ENCODE measurements around the gene CCDC3. TPM values are rescaled to one million over a fixed set of nuclear protein-coding genes. Genes with fewer than 3 reads are reported as not detected.

Gene CCDC3
- total RNA-seq, 1 experiment from 2014 or later: 106 TPM

GRCh38 chr10:12980713-12981306 is 20.7 kb downstream of the CCDC3 start:
- no peak overlapping the region for H3K27ac ChIP-seq

GRCh38 chr10:12980102-12980661 is 21.3 kb downstream of the CCDC3 start:
- Histone ChIP-seq H3K27me3 (no peaks in the 10 kb centered on the region), H3K27ac (no peak overlapping the region), H3K9me3 (replicated peaks) (no peaks in the 10 kb centered on the region), H3K4me1 (peaks cover 15% of the 10 kb centered on the region), H3K36me3 (peaks cover 7% of the 10 kb centered on the region; the same call in 1 of the 2 replicates), H3K4me3 (no peak overlapping the region)
- peak in 1 of 2 experiments; percentile 42 for DNase-seq

More at GRCh38 chr10:12980713-12981306, 20.7 kb downstream of the CCDC3 start:
- Histone ChIP-seq H3K9me3 (replicated peaks) (no peaks in the 10 kb centered on the region), H3K4me1 (peaks cover 15% of the 10 kb centered on the region), H3K36me3 (peaks cover 9% of the 10 kb centered on the region; the same call in 1 of the 2 replicates), H3K4me3 (no peak overlapping the region), H3K27me3 (no peaks in the 10 kb centered on the region)
- DNase-seq: peak in 1 of 2 experiments; percentile 28

GRCh38 chr10:12978891-12979290 is 22.6 kb downstream of the CCDC3 start:
- H3K36me3 ChIP-seq: peaks cover 2% of the 10 kb centered on the region; the same call in 1 of the 2 replicates
- no peaks in the 10 kb centered on the region for H3K27me3 ChIP-seq
- H3K4me3 ChIP-seq: no peak overlapping the region
- no peaks in the 10 kb centered on the region for H3K9me3 ChIP-seq (replicated peaks)
- DNase-seq: no peak
- no peak overlapping the region for H3K27ac ChIP-seq
- peaks cover 15% of the 10 kb centered on the region for H3K4me1 ChIP-seq

GRCh38 chr10:12975906-12976305 is 25.6 kb downstream of the CCDC3 start:
- Histone ChIP-seq H3K4me1 (peaks cover 16% of the 10 kb centered on the region), H3K36me3 (peaks cover 3% of the 10 kb centered on the region; the same call in 1 of the 2 replicates), H3K9me3 (replicated peaks) (no peaks in the 10 kb centered on the region), H3K27me3 (no peaks in the 10 kb centered on the region), H3K4me3 (no peak overlapping the region), H3K27ac (no peak overlapping the region)
- DNase-seq: no peak

GRCh38 chr10:12975266-12975665 is 26.2 kb downstream of the CCDC3 start:
- Histone ChIP-seq H3K4me1 (peaks cover 16% of the 10 kb centered on the region; the same call in 1 of the 2 replicates), H3K36me3 (peaks cover 2% of the 10 kb centered on the region; the same call in 1 of the 2 replicates), H3K9me3 (replicated peaks) (no peaks in the 10 kb centered on the region), H3K27me3 (no peaks in the 10 kb centered on the region), H3K4me3 (no peak overlapping the region), H3K27ac (no peak overlapping the region)
- no peak for DNase-seq

GRCh38 chr10:12974491-12975199 is 26.9 kb downstream of the CCDC3 start:
- Histone ChIP-seq H3K27ac (no peak overlapping the region), H3K9me3 (replicated peaks) (no peaks in the 10 kb centered on the region), H3K27me3 (no peaks in the 10 kb centered on the region), H3K36me3 (peaks cover 2% of the 10 kb centered on the region; the same call in 1 of the 2 replicates), H3K4me1 (peaks cover 12% of the 10 kb centered on the region; the same call in 1 of the 2 replicates), H3K4me3 (no peak overlapping the region)
- DNase-seq: no peak

- no peaks in the 10 kb centered on the region for H3K27me3 ChIP-seq
- no peak overlapping the region for H3K27ac ChIP-seq
- H3K4me3 ChIP-seq: no peak overlapping the region
- peaks cover 5% of the 10 kb centered on the region; the same call in 1 of the 2 replicates for H3K36me3 ChIP-seq
- no peak for DNase-seq
- peaks cover 13% of the 10 kb centered on the region for H3K4me1 ChIP-seq
- H3K9me3 ChIP-seq (replicated peaks): 0 out of 2 replicates have a peak, but pooled peaks cover under 1% of the 10 kb centered on the region
Measured at GRCh38 chr10:12974078-12974477, 27.4 kb downstream of the CCDC3 start.

- Histone ChIP-seq H3K36me3 (peaks cover 13% of the 10 kb centered on the region), H3K27ac (no peak overlapping the region), H3K4me1 (peaks cover 16% of the 10 kb centered on the region), H3K4me3 (no peak overlapping the region), H3K9me3 (replicated peaks) (0 out of 2 replicates have a peak, but pooled peaks cover 3% of the 10 kb centered on the region), H3K27me3 (no peaks in the 10 kb centered on the region)
- DNase-seq: no peak
Measured at GRCh38 chr10:12973149-12973718, 28.3 kb downstream of the CCDC3 start.

GRCh38 chr10:12972146-12972545 is 29.4 kb downstream of the CCDC3 start:
- DNase-seq: no peak
- Histone ChIP-seq H3K9me3 (replicated peaks) (peaks cover 3% of the 10 kb centered on the region; the same call in 1 of the 2 replicates), H3K27ac (no peak overlapping the region), H3K4me1 (peaks cover 16% of the 10 kb centered on the region), H3K27me3 (no peaks in the 10 kb centered on the region), H3K4me3 (no peak overlapping the region), H3K36me3 (peaks cover 17% of the 10 kb centered on the region)

- Histone ChIP-seq H3K27ac (peak overlapping the region; percentile 59), H3K36me3 (peaks cover 22% of the 10 kb centered on the region), H3K4me3 (no peak overlapping the region), H3K4me1 (peaks cover 16% of the 10 kb centered on the region), H3K9me3 (replicated peaks) (peaks cover 3% of the 10 kb centered on the region; the same call in 1 of the 2 replicates), H3K27me3 (no peaks in the 10 kb centered on the region)
- peak; percentile 80 to 85 for DNase-seq
Measured at GRCh38 chr10:12971001-12971788, 30.3 kb downstream of the CCDC3 start.

- Histone ChIP-seq H3K36me3 (peaks cover 22% of the 10 kb centered on the region), H3K27me3 (no peaks in the 10 kb centered on the region), H3K27ac (no peak overlapping the region), H3K9me3 (replicated peaks) (peaks cover 3% of the 10 kb centered on the region; the same call in 1 of the 2 replicates), H3K4me3 (no peak overlapping the region), H3K4me1 (peaks cover 16% of the 10 kb centered on the region)
- no peak for DNase-seq
Measured at GRCh38 chr10:12969951-12970350, 31.6 kb downstream of the CCDC3 start.

- H3K4me3 ChIP-seq: no peak overlapping the region
- peaks cover 31% of the 10 kb centered on the region for H3K4me1 ChIP-seq
- peaks cover 20% of the 10 kb centered on the region for H3K36me3 ChIP-seq
- no peak for DNase-seq
- H3K27me3 ChIP-seq: no peaks in the 10 kb centered on the region
- H3K9me3 ChIP-seq (replicated peaks): peaks cover 3% of the 10 kb centered on the region; the same call in 1 of the 2 replicates
- no peak overlapping the region for H3K27ac ChIP-seq
Measured at GRCh38 chr10:12966067-12966466, 35.4 kb downstream of the CCDC3 start.

GRCh38 chr10:12965571-12965970 is 35.9 kb downstream of the CCDC3 start:
- H3K27ac ChIP-seq: no peak overlapping the region
- H3K4me1 ChIP-seq: peaks cover 31% of the 10 kb centered on the region
- peaks cover 20% of the 10 kb centered on the region for H3K36me3 ChIP-seq
- H3K9me3 ChIP-seq (replicated peaks): peaks cover 3% of the 10 kb centered on the region; the same call in 1 of the 2 replicates
- no peak overlapping the region for H3K4me3 ChIP-seq
- no peaks in the 10 kb centered on the region for H3K27me3 ChIP-seq
- DNase-seq: no peak

- peak in 1 of 2 experiments; percentile 6 for DNase-seq
- no peaks in the 10 kb centered on the region for H3K27me3 ChIP-seq
- H3K9me3 ChIP-seq (replicated peaks): no peaks in the 10 kb centered on the region; the same call in 1 of the 2 replicates
- H3K27ac ChIP-seq: peak overlapping the region; percentile 98
- H3K36me3 ChIP-seq: peaks cover 8% of the 10 kb centered on the region
- peaks cover 37% of the 10 kb centered on the region for H3K4me1 ChIP-seq
- no peak overlapping the region for H3K4me3 ChIP-seq
Measured at GRCh38 chr10:12962556-12962955, 39.0 kb downstream of the CCDC3 start.

All from SJCRH30 (cell line).